Panc1 (cell line): Measurements from ENCODE around the gene IQSEC1. TPM values are rescaled to one million over a fixed set of nuclear protein-coding genes. Genes with fewer than 3 reads are reported as not detected.

Experiments
- ATAC-seq: fragments of 200-7000 bp; cut with Tn5 transposase; 2 replicates; pipeline ENCODE4 v1.9.1; 2020; ENCODE audit warnings: mild to moderate bottlenecking, moderate library complexity
- BruUV-seq: library from RNA; stranded (reverse); fragments of 400-500 nt; replicated peaks from 2 replicates; lab custom pipeline; 2021; lab: Mats Ljungman, UMichigan
- CTCF ChIA-PET: fragments of 300-600 bp; sonication (Branson Sonifier 250); formaldehyde crosslinking; loops from one replicate; lab custom pipeline; 2022; ENCODE audit warnings: antibody characterized with exemption; lab: Charles Lee
- POLR2A ChIA-PET: fragments of 300-600 bp; sonication (Branson Sonifier 250); formaldehyde crosslinking; loops from one replicate; lab custom pipeline; 2022; ENCODE audit warnings: antibody characterized with exemption; lab: Charles Lee
- DNase-seq: peaks from one replicate; pipeline ENCODE4 v3.0.0-alpha.2; 2010; ENCODE audit warnings: low read depth, low spot score
- H3K27ac ChIP-seq: 2 replicates; pipeline ENCODE4 v1.5.1; 2011; ENCODE audit warnings: mild to moderate bottlenecking, low read length, inconsistent platforms
- H3K27me3 ChIP-seq: fragments of 200-500 bp; sonication (Bioruptor generic); 2 replicates; pipeline ENCODE4 v1.6.0; 2014; ENCODE audit warnings: low read length, inconsistent platforms; ENCODE audit not compliant: control insufficient read depth, insufficient read depth
- H3K36me3 ChIP-seq: fragments of 200-500 bp; sonication (Bioruptor generic); 2 replicates; pipeline ENCODE4 v1.5.1; 2014; ENCODE audit warnings: inconsistent platforms, mild to moderate bottlenecking, low read length, moderate library complexity; ENCODE audit not compliant: control insufficient read depth, insufficient read depth
- H3K4me1 ChIP-seq: 2 replicates; pipeline ENCODE4 v1.5.1; 2011; ENCODE audit warnings: inconsistent platforms, mild to moderate bottlenecking, low read length, moderate library complexity; ENCODE audit not compliant: control insufficient read depth, insufficient read depth
- H3K4me3 ChIP-seq, 2 experiments: 2 replicates each; pipeline ENCODE4 v1.5.1; 2011 to 2012; ENCODE audit warnings: low read depth in 2 of 2, low read length in 2 of 2, mild to moderate bottlenecking in 2 of 2, inconsistent platforms in 1 of 2, moderate library complexity in 1 of 2
- H3K9me3 ChIP-seq: fragments of 200-500 bp; sonication (Bioruptor generic); 2 replicates; pipeline ENCODE4 v1.5.1; 2014; ENCODE audit warnings: low read depth, mild to moderate bottlenecking, inconsistent platforms, low read length, moderate library complexity; ENCODE audit not compliant: control insufficient read depth, insufficient read depth
- POLR2AphosphoS5 ChIP-seq: IDR thresholded peaks from 2 replicates; pipeline ENCODE4 v1.6.1; 2012; ENCODE audit warnings: mild to moderate bottlenecking, low read depth, low read length, moderate library complexity
- SIN3A ChIP-seq: IDR thresholded peaks from 2 replicates; pipeline ENCODE4 v1.6.1; 2012; ENCODE audit warnings: low read depth, mild to moderate bottlenecking, low read length, moderate library complexity, borderline replicate concordance; ENCODE audit not compliant: insufficient read depth
- TCF7L2 ChIP-seq: IDR thresholded peaks from 2 replicates; pipeline ENCODE4 v1.6.1; 2011; ENCODE audit warnings: mild to moderate bottlenecking, low read depth, low read length, inconsistent platforms
- in situ Hi-C: cut with HindIII; loops from 2 replicates; pipeline ENCODE4 v1.10.0; 2016; ENCODE audit warnings: low sequenced_read_pairs, low pct_unique_long_range_greater_than_20kb
- intact Hi-C: fragments of 100-400 bp; cut with micrococcal nuclease; formaldehyde crosslinking; loops from one replicate; pipeline ENCODE4 v1.10.0; 2022; ENCODE audit not compliant: unreplicated experiment
- total RNA-seq: library from RNA; stranded (reverse); gene quantifications from one replicate; pipeline ENCODE4 v1.2.1, GENCODE V29; 2021; ENCODE audit not compliant: unreplicated experiment
- TF ChIP-seq, protein P1 (sequence below): fragments of 450-650 bp; IDR thresholded peaks from 2 replicates; pipeline ENCODE4 v1.5.1; 2017; ENCODE audit warnings: mild to moderate bottlenecking
- TF ChIP-seq, protein P2 (sequence below), 2 experiments: IDR thresholded peaks; 2 replicates each; pipeline ENCODE4 v1.6.1; 2011 to 2012; ENCODE audit warnings: low read depth in 2 of 2, control low read depth in 1 of 2, low read length in 1 of 2, mild to moderate bottlenecking in 1 of 2, moderate library complexity in 1 of 2; ENCODE audit not compliant: insufficient read depth in 1 of 2

Gene IQSEC1
- total RNA-seq, 1 experiment from 2014 or later = 28.4 TPM

DNA sequence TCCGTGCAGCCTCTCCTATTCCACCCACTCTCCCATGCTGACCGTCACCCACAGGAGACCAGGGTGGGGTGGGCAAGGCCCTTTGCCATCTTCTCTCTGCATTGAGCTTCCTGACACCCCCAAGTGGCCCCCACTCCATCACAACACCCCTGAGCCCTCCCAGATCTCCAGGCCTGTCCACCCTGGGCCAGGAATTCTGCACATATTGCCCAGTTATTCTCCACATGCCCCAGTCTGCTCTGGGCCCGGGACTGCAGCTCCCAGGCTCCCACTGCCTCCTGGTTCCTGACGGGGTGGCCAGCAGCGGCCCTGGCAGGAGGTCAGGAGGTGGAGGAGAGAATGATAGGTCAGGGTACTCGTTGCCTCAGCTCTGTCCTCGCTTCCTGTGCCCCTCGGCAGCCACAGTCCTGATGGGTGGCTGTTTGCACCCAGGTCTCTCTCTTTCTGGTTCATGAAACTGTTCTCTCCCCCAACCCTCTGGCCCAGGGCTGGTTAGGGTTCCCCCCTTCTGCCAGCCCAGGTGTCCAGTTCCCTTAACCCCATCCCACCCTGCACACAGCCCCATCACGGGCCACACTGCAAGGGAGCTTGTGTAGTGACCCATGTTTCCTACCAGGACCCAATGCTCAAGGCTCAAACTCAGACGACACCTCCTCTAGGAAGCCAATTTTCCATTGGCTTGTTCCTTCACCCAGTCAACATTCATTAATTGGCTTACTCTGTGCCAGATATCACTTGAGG, 47.3 kb downstream of the IQSEC1 start:
- POLR2A ChIA-PET = no interaction called here
- in situ Hi-C loops (no loop called here), intact Hi-C loops (no loop called here)
- TF ChIP-seq TCF7L2 (no peak), POLR2AphosphoS5 (no peak)
- TF ChIP-seq, protein P1, sequence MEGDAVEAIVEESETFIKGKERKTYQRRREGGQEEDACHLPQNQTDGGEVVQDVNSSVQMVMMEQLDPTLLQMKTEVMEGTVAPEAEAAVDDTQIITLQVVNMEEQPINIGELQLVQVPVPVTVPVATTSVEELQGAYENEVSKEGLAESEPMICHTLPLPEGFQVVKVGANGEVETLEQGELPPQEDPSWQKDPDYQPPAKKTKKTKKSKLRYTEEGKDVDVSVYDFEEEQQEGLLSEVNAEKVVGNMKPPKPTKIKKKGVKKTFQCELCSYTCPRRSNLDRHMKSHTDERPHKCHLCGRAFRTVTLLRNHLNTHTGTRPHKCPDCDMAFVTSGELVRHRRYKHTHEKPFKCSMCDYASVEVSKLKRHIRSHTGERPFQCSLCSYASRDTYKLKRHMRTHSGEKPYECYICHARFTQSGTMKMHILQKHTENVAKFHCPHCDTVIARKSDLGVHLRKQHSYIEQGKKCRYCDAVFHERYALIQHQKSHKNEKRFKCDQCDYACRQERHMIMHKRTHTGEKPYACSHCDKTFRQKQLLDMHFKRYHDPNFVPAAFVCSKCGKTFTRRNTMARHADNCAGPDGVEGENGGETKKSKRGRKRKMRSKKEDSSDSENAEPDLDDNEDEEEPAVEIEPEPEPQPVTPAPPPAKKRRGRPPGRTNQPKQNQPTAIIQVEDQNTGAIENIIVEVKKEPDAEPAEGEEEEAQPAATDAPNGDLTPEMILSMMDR = no peak
- TF ChIP-seq, protein P2, sequence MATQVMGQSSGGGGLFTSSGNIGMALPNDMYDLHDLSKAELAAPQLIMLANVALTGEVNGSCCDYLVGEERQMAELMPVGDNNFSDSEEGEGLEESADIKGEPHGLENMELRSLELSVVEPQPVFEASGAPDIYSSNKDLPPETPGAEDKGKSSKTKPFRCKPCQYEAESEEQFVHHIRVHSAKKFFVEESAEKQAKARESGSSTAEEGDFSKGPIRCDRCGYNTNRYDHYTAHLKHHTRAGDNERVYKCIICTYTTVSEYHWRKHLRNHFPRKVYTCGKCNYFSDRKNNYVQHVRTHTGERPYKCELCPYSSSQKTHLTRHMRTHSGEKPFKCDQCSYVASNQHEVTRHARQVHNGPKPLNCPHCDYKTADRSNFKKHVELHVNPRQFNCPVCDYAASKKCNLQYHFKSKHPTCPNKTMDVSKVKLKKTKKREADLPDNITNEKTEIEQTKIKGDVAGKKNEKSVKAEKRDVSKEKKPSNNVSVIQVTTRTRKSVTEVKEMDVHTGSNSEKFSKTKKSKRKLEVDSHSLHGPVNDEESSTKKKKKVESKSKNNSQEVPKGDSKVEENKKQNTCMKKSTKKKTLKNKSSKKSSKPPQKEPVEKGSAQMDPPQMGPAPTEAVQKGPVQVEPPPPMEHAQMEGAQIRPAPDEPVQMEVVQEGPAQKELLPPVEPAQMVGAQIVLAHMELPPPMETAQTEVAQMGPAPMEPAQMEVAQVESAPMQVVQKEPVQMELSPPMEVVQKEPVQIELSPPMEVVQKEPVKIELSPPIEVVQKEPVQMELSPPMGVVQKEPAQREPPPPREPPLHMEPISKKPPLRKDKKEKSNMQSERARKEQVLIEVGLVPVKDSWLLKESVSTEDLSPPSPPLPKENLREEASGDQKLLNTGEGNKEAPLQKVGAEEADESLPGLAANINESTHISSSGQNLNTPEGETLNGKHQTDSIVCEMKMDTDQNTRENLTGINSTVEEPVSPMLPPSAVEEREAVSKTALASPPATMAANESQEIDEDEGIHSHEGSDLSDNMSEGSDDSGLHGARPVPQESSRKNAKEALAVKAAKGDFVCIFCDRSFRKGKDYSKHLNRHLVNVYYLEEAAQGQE (IDR thresholded peaks at IDR 0.05; ENCODE audit: insufficient read depth in 1 of 2, low read depth in 2 of 2, low read length in 1 of 2) = no peak
- Histone ChIP-seq H3K9me3 (no peaks in the 10 kb centered on the region), H3K27me3 (no peaks in the 10 kb centered on the region), H3K4me1 (peaks cover 11% of the 10 kb centered on the region), H3K36me3 (no peaks in the 10 kb centered on the region), H3K27ac (no peak overlapping the region), H3K4me3 (no peak overlapping the region)
- DNase-seq (no peak), ATAC-seq (no peak)
- BruUV-seq = no TSS peak
- CTCF ChIA-PET = interaction anchor here (0.8 kb wide), 1 partner anchor 8 kb away, joined by 3 read pairs; no protein-coding TSS in a partner anchor

DNA sequence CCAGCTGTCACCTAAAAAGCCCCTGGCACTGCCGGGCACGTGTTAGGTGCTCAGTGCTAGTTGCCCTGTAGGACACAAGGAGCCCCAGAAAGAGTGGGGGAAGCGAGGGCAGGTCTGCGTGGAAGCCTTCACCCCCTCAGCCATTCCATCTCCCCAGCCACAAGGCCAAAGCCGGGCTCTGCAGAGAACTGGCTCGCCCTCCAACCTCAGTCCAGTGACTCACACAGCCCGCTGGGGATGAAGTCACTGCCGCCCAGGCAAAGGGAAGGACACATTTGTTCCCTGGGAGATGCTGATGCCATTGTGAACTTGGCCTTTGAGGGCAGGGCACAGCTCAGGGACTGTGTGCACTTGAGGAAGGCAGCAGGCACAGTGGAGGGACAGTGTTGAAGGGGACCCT, 48.1 kb downstream of the IQSEC1 start:
- BruUV-seq = no TSS peak
- ATAC-seq (peak; percentile 82), DNase-seq (peak; percentile 7)
- Histone ChIP-seq H3K36me3 (no peaks in the 10 kb centered on the region), H3K4me1 (peaks cover 11% of the 10 kb centered on the region), H3K27me3 (no peaks in the 10 kb centered on the region), H3K27ac (no peak overlapping the region), H3K9me3 (no peaks in the 10 kb centered on the region), H3K4me3 (no peak overlapping the region)
- in situ Hi-C loops (no loop called here), intact Hi-C loops (no loop called here)
- CTCF ChIA-PET = no interaction called here
- TF ChIP-seq TCF7L2 = no peak
- POLR2A ChIA-PET = no interaction called here

DNA sequence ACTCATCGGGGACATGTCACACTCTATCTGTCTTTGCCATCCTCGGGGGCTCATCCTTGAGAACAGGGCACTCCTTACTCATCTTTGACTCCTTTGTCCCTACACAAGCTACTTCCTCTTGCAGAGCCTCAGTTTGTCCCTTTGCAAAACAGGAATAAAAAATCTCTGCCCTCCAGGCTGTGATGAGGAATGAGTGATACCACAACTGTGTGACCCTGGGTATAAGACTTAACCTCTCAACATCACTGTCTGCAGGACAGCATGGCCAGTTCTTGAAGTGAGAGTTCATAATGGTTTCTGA, 48.5 kb downstream of the IQSEC1 start:
- Histone ChIP-seq H3K4me3 (no peak overlapping the region), H3K27me3 (no peaks in the 10 kb centered on the region), H3K36me3 (no peaks in the 10 kb centered on the region), H3K9me3 (no peaks in the 10 kb centered on the region), H3K27ac (no peak overlapping the region), H3K4me1 (peaks cover 11% of the 10 kb centered on the region)
- TF ChIP-seq, protein P1 = no peak
- TF ChIP-seq, protein P2 (IDR thresholded peaks at IDR 0.05; ENCODE audit: insufficient read depth in 1 of 2, low read depth in 2 of 2, low read length in 1 of 2) = no peak
- no peak for TF ChIP-seq SIN3A
- intact Hi-C loops (no loop called here), in situ Hi-C loops (no loop called here)
- CTCF ChIA-PET = no interaction called here
- BruUV-seq = no TSS peak
- POLR2A ChIA-PET = no interaction called here
- DNase-seq (no peak), ATAC-seq (no peak)
